ENCODE results near the gene LRTM2. TPM values are rescaled to one million over a fixed set of nuclear protein-coding genes. Genes with fewer than 3 reads are reported as not detected.

The LRTM2 gene
- total RNA-seq, 1 experiment from 2014 or later, result not detected

- CTCF ChIA-PET, result no interaction called here
- in situ Hi-C loops (cut with HindIII; ENCODE audit: low pct_unique_long_range_greater_than_20kb, low sequenced_read_pairs), result no loop called here
Observed at GRCh38 chr12:1781772-1782171, 38.6 kb upstream of the LRTM2 start.

GRCh38 chr12:1782215-1782614 is 38.1 kb upstream of the LRTM2 start:
- H3K27me3 ChIP-seq (ENCODE audit: control insufficient read depth, insufficient read depth, low read length), result no peaks in the 10 kb centered on the region
- TF ChIP-seq SIN3A (IDR thresholded peaks at IDR 0.05; ENCODE audit: borderline replicate concordance, insufficient read depth, low read depth, low read length) (no peak), REST (IDR thresholded peaks at IDR 0.05; ENCODE audit: insufficient read depth in 1 of 2, low read depth in 2 of 2, low read length in 1 of 2) (no peak), TCF7L2 (IDR thresholded peaks at IDR 0.05; ENCODE audit: low read depth, low read length) (no peak), POLR2AphosphoS5 (IDR thresholded peaks at IDR 0.05; ENCODE audit: low read depth, low read length) (no peak), CTCF (IDR thresholded peaks at IDR 0.05) (no peak)
- H3K4me3 ChIP-seq (ENCODE audit: low read depth in 2 of 2, low read length in 2 of 2), result no peak overlapping the region
- CTCF ChIA-PET, result no interaction called here
- ATAC-seq (no peak), DNase-seq (ENCODE audit: low read depth, low spot score) (no peak)
- no peaks in the 10 kb centered on the region for H3K9me3 ChIP-seq (ENCODE audit: control insufficient read depth, insufficient read depth, low read depth, low read length)
- H3K36me3 ChIP-seq (ENCODE audit: control insufficient read depth, insufficient read depth, low read length), result peaks cover 5% of the 10 kb centered on the region; the same call in 1 of the 2 replicates
- H3K27ac ChIP-seq (ENCODE audit: low read length), result no peak overlapping the region
- in situ Hi-C loops (cut with HindIII; ENCODE audit: low pct_unique_long_range_greater_than_20kb, low sequenced_read_pairs), result no loop called here
- no peaks in the 10 kb centered on the region; the same call in 1 of the 2 replicates for H3K4me1 ChIP-seq (ENCODE audit: control insufficient read depth, insufficient read depth, low read length)
- POLR2A ChIA-PET, result interaction anchor here (0.5 kb wide), 1 partner anchor 174 kb away, joined by 3 read pairs; no protein-coding TSS in a partner anchor
- intact Hi-C loops (cut with micrococcal nuclease; ENCODE audit: unreplicated experiment), result no loop called here
- no TSS peak for BruUV-seq (replicated peaks)

More at GRCh38 chr12:1781772-1782171, 38.6 kb upstream of the LRTM2 start:
- no peaks in the 10 kb centered on the region for H3K9me3 ChIP-seq (ENCODE audit: control insufficient read depth, insufficient read depth, low read depth, low read length)
- BruUV-seq (replicated peaks), result no TSS peak
- ATAC-seq (no peak), DNase-seq (ENCODE audit: low read depth, low spot score) (no peak)
- no peaks in the 10 kb centered on the region for H3K27me3 ChIP-seq (ENCODE audit: control insufficient read depth, insufficient read depth, low read length)
- POLR2A ChIA-PET, result no interaction called here
- TF ChIP-seq SIN3A (IDR thresholded peaks at IDR 0.05; ENCODE audit: borderline replicate concordance, insufficient read depth, low read depth, low read length), result no peak
- TF ChIP-seq CTCF (IDR thresholded peaks at IDR 0.05), result no peak
- no peak for TF ChIP-seq REST (IDR thresholded peaks at IDR 0.05; ENCODE audit: insufficient read depth in 1 of 2, low read depth in 2 of 2, low read length in 1 of 2)
- TF ChIP-seq TCF7L2 (IDR thresholded peaks at IDR 0.05; ENCODE audit: low read depth, low read length), result no peak
- TF ChIP-seq POLR2AphosphoS5 (IDR thresholded peaks at IDR 0.05; ENCODE audit: low read depth, low read length), result no peak
- H3K27ac ChIP-seq (ENCODE audit: low read length), result no peak overlapping the region; the same call in 1 of the 2 replicates
- H3K36me3 ChIP-seq (ENCODE audit: control insufficient read depth, insufficient read depth, low read length), result peaks cover 5% of the 10 kb centered on the region; the same call in 1 of the 2 replicates
- intact Hi-C loops (cut with micrococcal nuclease; ENCODE audit: unreplicated experiment), result no loop called here
- no peak overlapping the region for H3K4me3 ChIP-seq (ENCODE audit: low read depth in 2 of 2, low read length in 2 of 2)
- H3K4me1 ChIP-seq (ENCODE audit: control insufficient read depth, insufficient read depth, low read length), result no peaks in the 10 kb centered on the region; the same call in 1 of the 2 replicates
